Germinal center (tissue), 1 donor: ENCODE data around the gene CDH16.

Experiments
- DNase-seq: peaks from one replicate; pipeline ENCODE4 v3.0.0; 2012; ENCODE audit warnings: mixed read lengths, low spot score

Gene CDH16

DNA sequence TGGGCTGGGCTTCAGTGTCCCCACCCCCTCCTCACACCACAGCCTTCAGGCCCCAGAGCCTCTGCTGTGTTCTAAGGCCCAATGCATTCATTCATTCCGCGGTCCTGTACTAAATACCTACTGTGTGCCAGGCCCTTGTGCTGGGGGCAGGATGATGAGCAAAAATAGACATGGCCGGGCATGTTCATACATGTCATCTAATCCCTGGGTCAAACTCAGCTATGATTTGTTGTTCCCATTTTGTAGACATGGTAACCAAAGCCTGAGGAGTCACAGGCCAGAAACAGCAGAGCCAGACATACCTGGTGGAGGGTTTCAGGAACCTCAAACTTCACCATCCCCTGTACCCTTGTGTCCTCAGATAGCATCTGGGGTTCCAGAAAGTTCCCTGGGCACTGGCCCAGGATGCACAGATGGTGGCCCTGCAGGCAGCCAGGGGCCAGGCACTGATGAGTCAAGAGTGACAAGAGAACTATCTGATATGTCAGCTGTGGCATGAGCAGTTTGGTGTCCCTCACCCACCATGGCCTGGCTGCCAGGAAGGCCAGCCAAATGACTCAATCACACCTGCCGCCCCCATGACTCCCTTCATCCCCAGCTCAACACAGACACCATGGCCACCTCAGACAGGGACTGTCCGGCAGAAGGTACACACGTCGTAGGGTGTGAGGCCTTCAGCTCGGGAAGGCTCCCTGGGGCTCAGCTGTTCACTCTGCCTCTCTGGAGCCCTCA, 9.4 kb upstream of the CDH16 start:
- DNase-seq: no peak

DNA sequence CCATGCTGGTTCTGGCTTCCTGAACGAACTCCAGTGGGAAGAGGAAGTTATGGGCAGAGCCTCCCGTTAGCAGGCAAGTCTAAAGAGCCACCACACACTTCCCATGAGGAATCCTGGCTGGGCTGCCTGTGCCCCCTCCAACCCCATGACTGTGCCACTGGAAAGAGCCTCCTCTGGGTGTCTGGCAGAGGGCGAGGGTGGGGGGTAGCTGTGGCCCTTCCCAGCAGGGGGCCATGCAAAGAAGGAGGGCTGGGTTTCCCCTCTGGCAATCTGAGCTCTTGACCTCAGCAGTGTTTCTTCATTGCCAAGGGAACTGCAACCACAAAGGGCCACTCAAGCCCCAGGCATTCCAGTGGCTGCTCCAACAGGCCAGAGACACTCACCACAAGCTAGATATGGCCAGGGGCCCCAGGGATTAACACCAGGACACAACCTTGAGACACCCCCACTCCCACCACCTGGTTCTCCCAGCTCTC, 8.3 kb upstream of the CDH16 start:
- no peak for DNase-seq

DNA sequence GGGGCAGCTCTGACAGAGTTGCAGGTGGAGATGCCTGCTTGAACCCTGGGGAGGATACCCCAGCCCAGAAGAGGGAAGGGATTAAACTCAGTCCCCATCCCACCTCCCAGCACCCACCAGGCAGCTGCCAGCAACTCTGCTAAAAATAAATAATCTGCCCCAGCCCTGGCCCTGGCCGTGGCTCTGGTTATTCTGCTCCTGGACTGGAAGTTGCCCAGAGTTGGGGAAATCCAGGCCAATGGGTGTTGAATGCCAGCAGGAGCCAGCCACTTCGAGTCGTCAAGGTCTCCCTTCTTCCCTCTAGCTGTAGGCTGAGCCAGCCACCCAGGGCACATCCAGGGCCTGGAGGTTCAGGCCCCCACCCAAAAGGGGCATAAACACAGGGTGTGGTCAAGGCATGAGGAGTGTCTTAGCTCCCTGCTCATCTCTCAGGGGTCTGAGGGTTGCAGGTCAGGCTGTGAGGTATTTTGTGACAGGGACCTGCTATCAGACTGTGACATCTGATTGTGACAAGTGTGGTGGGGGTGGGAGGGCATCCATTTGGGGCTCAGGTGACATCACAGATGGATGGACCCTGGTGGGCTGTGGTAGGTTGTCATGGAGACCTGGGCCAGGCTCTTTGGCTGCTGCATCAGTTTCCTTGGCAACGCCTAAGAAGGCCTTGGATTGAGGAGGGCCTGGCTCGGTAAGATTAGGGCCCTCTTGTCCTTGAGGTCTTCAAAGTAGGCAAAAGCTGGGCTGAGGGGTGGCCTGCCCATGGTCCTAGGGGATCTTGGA, 7.7 kb upstream of the CDH16 start:
- no peak for DNase-seq

DNA sequence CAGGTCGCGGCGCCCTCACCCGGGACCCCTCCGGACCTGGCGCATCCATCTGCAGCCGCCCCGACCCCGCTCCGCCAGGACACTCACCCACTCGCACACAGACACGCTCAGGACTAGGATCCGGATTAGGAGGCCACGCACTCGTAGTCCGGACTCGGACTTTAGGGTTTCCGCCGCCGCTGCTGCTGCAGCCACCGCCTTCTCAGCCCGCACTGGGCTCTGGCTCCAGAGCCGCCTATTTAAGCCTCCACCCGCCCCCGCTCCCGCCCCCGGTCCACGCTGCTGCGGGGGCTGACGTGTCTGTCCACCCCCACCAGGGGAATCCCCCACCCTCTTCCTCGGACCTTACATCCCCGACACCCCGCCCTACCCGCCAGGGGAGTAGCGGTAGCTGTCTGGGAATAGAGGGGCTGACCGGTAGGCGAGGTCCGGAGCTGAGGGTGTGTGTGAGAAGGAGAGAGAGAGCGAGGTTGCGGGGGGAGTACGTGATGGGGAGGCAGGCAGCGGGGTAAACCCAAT, 6.7 kb upstream of the CDH16 start, which contains the start of gene RRAD:
Gene RRAD (minus strand): TSS at position 214 of the 519 bp plus-strand sequence. CDS start 356 bp downstream, outside the sequence.
- no peak for DNase-seq

DNA sequence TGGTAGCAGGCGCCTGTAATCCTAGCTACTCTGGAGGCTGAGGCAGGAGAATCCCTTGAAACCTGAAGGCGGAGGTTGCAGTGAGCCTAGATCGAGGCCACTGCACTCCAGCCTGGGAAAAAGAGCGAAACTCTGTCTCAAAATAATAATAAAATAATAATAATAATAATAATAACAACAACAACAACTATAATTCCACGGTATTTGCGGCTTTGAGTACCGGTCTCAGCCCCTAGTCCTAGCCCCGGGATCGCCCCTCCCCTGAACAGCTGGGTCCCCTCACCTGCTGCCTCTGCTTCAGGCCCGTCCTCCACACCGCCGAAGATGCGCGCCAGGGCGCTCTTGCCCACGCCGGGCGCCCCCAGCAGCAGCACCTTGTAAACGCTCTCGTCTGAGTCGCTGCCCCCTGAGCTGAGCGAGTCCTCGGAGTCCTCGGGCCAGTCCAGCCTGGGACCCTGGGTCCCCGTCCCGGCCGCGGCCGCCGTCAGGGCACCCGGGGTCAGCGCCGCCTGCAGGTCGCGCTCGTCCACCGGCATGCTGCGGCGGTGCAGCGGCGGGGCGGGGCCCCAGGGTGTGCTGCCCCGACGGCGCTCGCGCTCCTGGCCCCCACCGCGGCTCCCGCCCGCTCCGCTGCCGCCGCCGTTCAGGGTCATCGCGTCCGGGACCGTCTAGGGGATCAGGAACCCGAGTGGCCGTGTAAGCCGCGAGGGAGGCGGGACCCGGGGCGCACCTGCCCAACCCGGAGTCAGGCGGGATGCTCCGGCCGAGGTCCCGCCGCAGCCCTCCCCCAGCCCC, 6.0 kb upstream of the CDH16 start:
- peak; percentile 69 for DNase-seq

DNA sequence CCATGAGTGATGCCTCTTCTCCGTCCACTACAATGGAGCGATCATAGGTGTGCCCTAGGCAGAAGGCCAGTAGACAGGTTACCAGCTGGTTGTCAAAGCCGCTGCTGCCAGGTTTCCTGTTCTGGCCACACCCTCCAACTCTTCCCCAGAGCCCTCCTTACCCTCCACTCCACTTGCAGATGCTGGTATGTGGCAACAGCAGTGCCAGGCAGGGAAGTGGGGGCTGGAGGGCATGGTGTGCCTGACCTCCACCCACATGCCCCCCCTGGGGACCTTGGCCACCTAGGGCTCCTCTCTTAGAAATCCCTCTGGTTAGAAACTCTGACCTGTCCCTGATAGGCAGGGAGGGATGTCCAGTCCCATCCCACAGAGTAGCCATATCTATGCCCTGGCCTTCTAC, 5.2 kb upstream of the CDH16 start:
- no peak for DNase-seq

DNA sequence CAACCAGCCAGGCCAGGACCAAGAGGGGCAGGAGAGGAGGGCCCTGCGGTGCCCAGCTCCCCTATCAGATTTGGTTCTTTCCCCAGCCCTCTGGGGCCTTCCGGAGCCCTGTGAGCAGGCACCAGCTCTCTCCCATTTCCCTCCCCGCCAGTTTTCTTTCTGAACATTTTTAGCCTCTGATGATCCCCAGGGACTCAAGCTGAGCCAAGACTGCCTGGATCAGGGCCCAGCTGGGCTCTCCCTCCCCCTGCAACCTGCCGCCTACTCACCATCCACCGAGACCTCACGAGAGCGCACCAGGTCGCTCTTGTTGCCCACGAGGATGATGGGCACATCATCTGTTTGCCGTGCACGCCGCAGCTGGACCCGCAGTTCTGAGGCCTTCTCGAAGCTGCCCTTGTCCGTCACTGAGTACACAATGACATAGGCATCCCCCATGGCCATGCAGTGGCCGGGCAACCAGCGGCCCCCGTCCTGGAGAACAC, 4.6 kb upstream of the CDH16 start:
- DNase-seq: no peak

DNA sequence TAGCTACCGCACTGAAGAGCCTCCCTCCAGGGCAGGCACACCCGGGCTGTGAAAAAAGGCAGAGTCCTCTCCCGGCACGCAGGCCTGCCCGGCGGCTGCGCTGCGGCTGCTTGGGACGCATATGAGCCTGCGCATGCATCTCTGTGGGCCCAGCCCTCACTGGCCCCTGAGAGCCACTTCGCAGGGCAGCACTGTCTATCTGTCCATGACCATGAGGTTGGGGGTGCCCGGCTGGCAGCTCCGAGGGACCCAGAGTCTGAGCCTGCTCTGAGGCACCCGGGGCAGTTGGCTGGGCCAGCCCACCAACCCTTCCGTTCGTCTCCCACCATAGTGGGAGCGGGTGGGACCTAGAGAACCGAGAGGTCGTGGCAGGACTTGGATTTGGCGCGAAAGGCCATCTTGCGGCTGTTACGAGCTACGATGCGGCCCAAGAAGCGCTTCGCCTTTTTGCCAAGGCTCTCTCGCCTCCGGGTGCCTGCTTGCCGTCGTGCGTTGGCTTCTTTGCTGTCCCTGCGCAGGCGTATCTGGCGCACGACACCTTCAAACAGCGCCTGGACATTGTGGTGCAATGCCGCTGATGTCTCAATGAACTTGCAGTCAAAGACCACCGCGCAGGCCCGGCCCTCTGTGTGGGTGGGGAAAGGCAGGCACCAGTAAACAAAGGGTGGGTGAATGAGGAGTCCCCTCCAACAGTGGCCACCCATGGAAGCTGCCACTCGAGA, 3.2 kb upstream of the CDH16 start:
- no peak for DNase-seq

DNA sequence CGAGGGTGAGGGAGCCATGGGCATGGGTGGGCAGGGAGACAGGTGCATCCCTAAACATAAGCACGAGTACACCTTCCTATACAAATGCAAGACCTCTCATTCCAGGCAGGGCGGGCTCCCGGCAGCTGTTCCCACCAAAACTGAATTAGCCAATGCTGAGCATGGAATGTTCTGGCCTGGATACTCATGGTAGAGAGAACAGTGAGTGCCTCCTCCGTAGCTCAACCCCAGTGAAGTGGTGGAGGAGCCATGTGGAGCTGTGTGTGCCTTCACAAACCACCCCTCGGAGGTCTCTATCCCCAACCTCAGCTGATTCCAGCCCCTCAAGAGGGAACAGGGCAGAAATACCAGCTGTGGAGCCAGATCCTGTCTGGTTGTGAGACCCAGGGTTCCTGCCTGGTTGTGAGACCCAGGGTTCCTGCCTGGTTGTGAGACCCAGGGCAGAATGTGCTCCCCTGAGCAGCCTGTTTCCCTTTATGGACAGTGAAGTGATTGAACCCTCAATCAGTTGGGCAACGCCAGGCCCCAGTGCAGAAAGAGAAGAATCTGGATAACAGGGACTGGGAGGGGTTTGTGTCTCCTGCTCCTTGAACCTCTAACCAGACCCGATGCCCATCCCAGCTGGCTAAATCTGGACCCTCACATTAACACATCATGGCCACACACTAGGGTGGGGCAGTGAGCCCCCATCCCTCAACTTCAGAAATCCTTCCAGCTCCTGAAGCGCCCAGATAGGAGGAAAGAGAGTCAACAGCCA, 2.4 kb upstream of the CDH16 start:
- DNase-seq: no peak

DNA sequence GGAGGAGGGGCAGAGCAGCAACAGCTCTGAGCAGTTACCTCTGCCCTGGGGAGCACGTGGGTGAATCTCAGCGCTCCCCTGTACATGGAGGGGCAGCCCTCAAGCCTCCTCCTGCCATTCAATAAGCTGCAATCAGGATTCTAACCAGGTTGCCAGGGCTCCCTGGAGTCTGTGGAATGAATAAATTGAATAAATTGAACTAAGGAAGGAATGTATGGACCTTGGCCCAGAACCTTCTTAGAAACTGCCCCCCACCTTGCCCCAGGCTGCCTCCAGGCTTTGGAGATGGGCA, 1.6 kb upstream of the CDH16 start:
- DNase-seq: no peak

DNA sequence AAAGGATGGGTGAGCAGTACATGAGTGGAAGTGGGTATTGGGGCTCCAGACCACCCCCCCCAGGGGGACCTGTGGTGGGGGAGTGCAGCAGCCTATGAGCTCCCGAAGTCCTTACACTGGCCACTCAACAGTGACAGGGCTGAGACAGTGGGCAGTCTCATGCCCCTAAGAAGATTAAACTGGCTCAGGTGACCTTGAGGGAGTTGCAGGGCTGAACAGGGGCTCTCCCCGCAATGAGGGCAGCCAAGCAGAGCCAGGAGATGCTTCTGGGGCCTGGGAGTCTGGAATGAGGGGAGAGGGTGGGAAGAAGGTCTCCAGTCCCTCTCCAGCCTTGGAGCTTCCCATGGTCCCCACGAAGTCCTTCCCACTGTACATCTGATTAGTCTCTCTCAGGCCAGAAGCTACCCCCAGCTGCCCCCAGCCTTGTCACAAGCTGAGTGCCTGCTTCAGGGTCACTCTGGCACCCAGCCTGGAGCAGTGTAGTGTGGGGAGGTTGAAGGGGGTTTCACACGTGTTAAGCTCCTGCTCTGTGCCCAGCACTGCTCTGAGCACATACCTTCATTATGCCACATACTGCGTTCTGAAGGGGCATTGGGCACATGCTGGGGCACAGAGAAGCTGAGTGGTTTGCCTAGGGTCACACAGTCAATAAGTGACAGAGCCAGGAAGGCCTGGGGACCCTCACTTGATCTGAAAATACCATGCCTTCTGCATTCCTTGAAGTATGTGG, 1.0 kb upstream of the CDH16 start:
- DNase-seq: no peak

DNA sequence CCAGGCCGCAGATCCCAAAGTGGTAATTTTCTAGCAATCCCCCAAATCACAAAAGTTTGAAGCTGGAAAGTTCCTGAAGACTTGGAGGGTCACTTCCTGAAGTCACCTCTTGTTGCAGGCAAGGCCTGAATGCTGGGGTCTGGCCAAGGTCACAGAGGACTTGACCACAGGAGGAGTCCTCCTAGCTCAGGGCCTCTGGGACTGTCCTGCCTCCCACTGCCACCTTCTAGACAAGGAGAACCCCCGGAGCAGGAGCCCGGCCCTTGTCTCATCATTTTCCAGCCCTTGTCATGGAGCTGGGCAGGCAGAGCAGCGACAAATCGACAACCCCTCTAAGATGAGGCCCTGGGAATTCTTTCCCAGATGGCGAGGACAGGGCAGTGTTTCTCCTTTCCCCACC, 330 bp downstream of the CDH16 start:
- DNase-seq: no peak

DNA sequence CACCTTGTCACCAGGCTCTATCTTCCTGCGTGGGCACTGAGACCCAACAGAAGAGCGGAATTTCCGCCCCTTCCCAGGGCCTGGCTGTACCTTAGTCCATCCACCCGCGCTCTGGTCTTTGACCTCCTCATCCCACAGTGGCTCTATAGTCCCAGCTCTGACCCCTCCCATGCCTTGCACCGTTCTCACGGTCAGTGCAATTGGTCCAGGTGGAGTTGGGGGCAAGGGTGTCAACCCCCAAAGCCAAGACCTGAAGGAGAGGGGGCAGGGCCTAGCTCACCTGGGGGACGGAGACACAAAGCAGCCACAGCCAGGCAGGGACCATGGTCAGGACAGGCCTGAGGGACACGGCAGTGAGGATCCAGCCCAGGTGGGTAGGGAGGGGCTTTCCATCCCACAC, 944 bp downstream of the CDH16 start:
- no peak for DNase-seq

DNA sequence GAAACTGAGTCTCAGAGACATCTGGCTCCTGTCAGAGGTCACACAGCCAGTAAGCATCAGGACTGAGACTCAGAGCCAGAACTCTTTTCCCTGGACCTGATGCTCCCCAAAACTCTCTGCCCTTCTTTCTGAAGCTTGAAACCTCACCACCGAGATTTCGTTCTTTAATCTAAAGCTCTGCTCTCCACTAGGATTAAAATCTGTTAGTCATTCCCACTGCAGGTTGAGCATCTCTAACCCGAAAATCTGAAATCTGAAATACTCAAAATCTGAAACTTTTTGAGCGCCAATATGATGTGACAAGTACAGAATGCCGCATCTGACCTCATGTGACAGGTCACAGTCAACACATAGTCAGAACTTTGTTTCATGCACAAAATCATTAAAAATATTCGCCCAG, 2.2 kb downstream of the CDH16 start:
- DNase-seq: no peak

DNA sequence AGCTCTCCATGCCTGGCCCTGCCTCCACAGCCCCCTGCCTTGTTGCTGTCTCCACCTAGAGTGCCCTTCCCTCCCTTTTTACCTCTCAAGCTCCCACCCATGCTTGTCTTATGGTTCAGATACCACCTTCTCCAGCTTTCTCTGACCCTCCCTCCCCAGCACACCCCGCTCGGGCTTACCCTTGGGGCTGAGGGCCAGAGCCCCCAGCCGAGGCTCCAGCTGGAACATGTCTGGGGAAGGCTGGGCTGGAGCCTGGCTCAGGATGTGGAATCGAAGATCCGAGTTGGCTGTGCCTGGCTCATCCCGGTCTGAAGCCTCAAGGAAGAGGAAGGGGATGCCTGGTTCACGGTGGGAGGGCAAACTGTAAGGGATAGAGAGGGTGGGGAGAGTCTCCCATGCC, 3.6 kb downstream of the CDH16 start:
- DNase-seq: no peak

DNA sequence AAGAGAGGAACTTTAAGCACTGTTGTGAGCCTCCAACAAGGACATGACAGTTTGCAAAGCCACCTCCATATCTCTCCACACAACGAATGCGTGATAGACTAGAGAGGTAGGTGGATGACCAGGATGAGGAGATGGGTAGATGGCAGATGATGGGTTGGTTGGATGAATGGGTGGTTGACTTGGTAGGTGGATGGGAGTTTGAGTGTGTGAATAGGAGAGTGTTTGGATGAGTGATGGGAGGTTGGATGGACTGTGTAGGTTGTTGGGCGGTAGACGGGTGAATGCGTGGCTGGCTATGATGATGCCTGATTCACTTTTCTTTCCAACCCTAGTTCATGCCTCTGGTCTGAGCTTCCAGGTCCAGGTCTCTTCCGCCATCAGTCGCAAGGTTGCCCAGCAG, 4.1 kb downstream of the CDH16 start:
- no peak for DNase-seq

DNA sequence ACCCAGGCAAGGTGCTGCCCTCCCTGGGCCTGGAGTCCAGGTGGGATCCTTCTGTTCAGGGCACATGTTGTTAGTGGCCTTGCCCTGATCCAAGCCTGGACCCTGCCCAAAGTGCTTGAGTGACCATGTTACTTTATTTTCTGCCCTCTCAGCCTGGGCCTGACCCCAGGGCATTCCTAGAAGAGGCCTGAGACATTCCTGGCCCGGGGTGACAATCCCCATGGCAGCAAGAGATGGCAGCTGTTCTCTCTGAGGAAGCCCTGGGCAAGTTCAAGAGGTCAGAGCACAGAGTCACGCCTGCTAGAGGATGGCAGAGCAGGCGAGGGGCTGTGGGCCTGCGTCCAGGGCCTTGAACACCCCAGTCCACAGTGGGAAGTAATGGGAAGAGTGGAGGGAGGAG, 5.0 kb downstream of the CDH16 start:
- DNase-seq: no peak

DNA sequence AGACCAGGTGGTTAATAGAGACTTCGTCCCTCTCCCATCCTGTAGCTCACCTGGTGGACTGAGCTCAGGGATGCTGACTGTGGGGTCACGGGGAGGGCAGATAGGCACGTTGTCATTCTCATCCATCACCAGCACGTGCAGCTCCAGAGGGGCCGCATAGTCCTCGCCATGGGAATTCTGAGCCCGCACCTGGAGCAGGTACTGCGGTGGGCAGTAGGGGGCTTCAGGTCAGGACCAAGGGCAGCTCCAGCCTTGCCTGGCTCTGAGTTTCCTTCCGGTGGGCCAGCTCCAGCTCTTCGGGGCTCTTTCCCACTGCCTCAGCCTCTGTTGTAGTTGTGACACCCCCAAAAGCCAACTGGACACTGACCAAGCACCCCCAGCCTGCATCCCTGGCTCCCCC, 5.6 kb downstream of the CDH16 start:
- DNase-seq: no peak

DNA sequence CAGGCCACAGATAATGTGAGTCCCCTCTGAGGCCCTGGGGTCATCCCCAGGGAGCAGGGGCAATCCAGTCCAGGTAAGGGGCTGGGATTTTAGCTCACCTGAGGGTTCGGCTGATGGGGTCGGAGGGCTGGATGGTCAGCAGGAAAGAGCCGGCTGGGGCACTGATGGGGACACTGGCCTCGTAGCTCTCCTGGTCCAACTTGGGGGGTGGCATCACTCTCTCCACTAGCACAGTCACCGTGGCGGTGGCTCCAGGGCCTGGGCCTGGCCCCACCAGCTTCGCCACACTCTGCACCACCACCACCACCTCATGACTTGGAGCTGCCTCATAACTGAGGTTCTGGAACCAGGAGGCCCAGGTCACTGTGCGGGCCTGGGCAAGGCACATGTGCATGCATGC, 6.9 kb downstream of the CDH16 start:
- no peak for DNase-seq

DNA sequence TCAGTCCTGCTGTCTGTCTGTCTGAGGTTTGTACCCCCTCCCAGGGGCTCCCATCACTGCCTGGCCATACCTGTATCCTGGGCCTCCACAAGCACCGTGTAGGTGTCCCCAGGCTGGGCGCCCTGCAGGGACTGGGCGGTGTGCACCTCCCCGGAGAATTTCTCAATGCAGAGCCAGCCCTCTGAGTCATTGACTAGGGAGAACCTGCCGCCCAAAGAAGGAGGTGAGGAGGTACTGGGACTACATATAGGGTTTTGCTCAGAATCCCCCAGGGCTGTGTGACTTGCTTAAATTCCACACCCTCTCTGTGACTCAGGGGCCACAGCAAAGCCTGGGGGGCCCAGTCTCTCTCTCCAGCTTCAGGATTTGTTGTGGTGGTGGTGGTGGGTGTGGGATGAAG, 7.6 kb downstream of the CDH16 start:
- DNase-seq: no peak
